ENCODE measurements around the gene ALDH3B1.

DNA sequence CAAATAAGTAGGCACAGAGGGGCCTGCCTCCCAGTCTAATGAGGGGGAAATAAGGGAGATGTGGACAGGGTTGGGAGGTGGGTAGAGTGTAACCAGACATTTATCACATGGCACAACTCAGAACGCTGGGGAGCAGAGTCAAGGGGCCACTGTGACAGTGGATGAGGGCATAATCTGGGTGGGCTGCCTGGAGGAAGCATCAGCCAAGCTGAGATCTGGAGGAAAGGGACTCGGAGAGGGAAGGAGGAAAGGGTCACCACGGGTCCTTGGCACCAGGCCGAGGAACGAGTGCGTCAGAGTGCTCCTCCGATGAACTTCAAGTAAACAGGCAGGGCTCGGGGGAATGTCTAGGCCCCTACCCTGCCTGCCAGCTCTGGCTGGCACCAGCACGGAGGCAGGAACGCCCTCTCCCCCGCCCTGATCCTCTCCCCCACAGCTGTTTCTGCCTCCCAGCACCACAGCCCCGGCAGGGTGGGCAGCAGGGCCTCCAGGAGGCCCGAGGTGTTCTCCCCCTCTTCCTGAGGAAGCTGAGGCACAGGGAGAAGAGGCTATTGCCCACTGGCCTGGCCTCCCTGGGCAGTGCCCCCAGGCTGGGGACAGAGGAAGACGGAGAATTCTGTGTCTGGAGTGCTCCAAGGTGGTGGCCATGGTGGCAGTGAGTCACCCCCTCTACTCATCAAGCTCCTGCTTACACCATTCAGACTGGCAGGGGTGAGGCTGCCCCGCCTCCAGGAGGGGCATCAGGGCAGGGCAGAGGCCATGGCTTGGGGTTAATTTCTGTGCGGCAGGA is 4.2 kb downstream of the ALDH3B1 start:
- TF ChIP-seq YY1 (IDR thresholded peaks at IDR 0.05), result no peak
- TF ChIP-seq, protein P1, sequence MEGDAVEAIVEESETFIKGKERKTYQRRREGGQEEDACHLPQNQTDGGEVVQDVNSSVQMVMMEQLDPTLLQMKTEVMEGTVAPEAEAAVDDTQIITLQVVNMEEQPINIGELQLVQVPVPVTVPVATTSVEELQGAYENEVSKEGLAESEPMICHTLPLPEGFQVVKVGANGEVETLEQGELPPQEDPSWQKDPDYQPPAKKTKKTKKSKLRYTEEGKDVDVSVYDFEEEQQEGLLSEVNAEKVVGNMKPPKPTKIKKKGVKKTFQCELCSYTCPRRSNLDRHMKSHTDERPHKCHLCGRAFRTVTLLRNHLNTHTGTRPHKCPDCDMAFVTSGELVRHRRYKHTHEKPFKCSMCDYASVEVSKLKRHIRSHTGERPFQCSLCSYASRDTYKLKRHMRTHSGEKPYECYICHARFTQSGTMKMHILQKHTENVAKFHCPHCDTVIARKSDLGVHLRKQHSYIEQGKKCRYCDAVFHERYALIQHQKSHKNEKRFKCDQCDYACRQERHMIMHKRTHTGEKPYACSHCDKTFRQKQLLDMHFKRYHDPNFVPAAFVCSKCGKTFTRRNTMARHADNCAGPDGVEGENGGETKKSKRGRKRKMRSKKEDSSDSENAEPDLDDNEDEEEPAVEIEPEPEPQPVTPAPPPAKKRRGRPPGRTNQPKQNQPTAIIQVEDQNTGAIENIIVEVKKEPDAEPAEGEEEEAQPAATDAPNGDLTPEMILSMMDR (IDR thresholded peaks at IDR 0.05; ENCODE audit: low read depth, low read length, missing input control), result no peak
- no peak for TF ChIP-seq GABPA (IDR thresholded peaks at IDR 0.05 in 1 of 2, conservative IDR thresholded peaks at IDR 0.05 in 1 of 2)
- TF ChIP-seq SP1 (IDR thresholded peaks at IDR 0.05), result no peak
- no peak for TF ChIP-seq FOXA1 (IDR thresholded peaks at IDR 0.05)
- no peak for TF ChIP-seq RAD21 (IDR thresholded peaks at IDR 0.05)
- no peak for TF ChIP-seq TAF1 (conservative IDR thresholded peaks at IDR 0.05)
- TF ChIP-seq, protein P2, sequence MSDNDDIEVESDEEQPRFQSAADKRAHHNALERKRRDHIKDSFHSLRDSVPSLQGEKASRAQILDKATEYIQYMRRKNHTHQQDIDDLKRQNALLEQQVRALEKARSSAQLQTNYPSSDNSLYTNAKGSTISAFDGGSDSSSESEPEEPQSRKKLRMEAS (IDR thresholded peaks at IDR 0.05), result no peak
- no peak for TF ChIP-seq EGR1 (IDR thresholded peaks at IDR 0.05; ENCODE audit: low read depth in 2 of 2)
